LNCAP (cell line): ENCODE data around the gene LMNA.

Experiments
- TF ChIP-seq, protein P1 (sequence below): fragments of 450-650 bp; IDR thresholded peaks from 2 replicates; pipeline ENCODE4 v1.5.1; 2017; ENCODE audit warnings: mild to moderate bottlenecking

The LMNA gene

DNA sequence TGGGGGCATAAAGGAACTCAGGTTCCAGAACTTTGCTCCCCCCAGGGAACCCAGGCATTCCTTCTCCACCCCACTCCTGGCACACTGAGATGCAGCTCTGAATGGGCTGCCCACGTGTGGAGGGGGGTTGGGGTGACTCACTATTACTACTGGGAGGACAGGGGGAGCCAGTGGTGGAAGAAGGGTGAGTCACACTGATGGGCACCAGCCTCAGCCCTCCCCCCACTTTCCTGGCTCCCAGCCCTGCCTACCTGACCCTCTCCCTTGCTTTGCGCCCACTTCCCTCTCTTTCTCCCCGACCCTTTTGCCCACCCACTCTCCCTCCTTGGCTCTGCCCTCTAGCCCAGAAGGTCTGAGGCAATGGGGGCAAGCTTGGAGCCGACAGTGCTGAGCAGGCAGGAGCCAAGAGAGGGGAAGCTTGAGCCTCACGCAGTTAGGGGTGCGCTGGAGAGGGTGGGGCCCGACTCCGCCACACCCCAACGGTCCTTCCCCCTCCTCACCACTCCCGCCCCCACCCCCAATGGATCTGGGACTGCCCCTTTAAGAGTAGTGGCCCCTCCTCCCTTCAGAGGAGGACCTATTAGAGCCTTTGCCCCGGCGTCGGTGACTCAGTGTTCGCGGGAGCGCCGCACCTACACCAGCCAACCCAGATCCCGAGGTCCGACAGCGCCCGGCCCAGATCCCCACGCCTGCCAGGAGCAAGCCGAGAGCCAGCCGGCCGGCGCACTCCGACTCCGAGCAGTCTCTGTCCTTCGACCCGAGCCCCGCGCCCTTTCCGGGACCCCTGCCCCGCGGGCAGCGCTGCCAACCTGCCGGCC is at the start of gene LMNA:
Gene LMNA (plus strand): TSS at position 611 of the 818 bp plus-strand sequence. CDS start 208 bp downstream, outside the sequence.
- TF ChIP-seq, protein P1, sequence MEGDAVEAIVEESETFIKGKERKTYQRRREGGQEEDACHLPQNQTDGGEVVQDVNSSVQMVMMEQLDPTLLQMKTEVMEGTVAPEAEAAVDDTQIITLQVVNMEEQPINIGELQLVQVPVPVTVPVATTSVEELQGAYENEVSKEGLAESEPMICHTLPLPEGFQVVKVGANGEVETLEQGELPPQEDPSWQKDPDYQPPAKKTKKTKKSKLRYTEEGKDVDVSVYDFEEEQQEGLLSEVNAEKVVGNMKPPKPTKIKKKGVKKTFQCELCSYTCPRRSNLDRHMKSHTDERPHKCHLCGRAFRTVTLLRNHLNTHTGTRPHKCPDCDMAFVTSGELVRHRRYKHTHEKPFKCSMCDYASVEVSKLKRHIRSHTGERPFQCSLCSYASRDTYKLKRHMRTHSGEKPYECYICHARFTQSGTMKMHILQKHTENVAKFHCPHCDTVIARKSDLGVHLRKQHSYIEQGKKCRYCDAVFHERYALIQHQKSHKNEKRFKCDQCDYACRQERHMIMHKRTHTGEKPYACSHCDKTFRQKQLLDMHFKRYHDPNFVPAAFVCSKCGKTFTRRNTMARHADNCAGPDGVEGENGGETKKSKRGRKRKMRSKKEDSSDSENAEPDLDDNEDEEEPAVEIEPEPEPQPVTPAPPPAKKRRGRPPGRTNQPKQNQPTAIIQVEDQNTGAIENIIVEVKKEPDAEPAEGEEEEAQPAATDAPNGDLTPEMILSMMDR = no peak

DNA sequence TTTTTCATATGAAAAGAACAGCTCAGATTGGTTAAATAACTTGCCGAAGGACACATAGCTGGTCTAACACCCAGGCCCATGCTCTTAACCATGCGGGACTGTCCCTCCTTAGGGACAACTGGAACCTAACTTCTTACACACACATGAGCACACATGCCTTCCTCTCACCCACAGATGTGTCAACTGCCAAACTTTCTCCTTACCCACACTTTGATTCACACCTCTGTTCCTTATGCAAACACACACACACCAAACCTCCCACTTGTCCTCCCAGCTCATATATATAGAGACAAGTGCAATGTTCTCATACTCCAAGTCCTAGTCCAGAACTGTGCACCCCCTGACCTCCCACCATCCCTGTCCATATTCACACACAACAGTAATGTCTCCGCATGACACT is 49.3 kb upstream of the LMNA start:
- TF ChIP-seq, protein P1 = no peak

DNA sequence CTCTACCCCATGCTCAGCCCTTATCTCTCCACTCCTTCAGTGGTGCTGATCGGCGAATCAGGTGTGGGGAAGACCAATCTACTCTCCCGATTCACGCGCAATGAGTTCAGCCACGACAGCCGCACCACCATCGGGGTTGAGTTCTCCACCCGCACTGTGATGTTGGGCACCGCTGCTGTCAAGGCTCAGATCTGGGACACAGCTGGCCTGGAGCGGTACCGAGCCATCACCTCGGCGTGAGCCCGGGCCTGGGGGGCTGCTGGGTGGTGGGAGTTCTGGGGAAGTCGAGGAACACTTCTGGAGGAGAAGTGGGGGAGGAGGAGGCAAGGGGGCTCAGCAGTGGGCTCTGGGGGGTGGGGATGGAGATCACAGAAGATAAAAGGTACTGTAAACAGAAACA is 48.6 kb upstream of the LMNA start:
- TF ChIP-seq, protein P1 = no peak

DNA sequence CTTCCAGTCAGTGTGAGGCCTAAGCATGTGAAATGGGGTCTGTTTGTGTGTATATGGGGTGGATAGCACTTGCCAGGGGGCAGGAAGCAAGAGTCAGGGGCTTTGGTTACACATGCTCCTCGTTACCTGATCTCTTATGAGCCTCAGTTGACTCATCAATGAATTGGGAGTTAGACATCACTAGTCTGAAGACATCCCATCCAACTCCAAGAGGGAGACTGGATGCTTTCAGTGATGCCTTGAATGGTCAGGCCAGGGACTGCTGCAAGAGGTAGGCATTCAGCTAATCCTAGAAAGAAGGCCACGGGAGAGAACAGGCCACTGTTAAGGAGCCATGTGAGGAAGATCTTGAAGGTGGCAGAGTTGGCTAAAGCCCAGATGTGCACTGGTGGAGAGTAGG is 47.2 kb upstream of the LMNA start:
- TF ChIP-seq, protein P1 = no peak

DNA sequence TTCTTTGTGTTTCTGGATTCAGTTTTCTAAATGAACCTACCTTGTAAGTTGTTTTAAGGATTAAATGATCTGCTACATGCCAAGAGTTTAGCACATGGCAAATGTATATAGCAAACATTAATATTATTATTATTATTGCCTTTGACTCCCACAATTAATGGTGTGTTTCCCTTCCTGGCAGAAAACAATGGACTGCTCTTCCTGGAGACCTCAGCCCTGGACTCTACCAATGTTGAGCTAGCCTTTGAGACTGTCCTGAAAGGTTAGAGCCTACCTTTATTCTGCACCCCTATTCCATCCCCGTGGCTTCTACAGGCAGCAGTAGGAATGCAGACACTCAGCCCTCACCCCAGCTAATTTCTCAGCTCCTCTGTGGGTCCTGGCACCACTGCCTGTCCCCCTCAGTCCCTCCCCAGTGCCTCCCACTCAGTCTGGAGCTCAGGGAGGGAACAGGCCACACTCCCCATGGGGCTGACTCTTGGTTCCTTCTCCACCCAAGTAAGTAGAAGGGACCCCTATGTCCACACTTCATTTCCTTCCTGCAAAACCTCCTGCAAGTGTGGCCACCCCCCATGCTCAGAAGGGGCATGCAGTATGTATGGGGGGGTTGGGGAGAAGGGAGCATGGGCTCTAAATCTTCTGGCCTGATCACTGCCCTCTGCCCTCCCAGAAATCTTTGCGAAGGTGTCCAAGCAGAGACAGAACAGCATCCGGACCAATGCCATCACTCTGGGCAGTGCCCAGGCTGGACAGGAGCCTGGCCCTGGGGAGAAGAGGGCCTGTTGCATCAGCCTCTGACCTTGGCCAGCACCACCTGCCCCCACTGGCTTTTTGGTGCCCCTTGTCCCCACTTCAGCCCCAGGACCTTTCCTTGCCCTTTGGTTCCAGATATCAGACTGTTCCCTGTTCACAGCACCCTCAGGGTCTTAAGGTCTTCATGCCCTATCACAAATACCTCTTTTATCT is 44.7 kb upstream of the LMNA start:
- TF ChIP-seq, protein P1 = no peak

DNA sequence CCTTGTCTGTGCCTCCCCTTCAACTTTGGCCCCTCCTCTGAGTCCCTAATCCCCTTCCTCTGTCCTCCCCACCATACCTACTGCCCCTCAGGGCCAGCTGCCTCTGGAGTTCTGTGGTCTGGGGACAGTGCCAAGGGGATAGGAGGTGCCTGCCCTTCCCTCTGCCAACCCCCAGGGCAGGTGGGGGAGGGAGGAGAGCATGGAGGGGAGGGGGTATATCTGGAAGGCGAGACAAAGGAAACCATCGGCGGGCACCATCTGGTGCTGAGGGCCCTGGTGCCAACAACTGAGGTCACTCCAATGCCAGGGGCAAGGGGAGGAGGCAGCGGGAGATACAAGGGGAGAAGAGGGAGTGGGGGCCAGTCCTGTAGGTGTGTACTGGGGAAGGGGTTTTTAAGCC is 44.0 kb upstream of the LMNA start:
- TF ChIP-seq, protein P1 = no peak

DNA sequence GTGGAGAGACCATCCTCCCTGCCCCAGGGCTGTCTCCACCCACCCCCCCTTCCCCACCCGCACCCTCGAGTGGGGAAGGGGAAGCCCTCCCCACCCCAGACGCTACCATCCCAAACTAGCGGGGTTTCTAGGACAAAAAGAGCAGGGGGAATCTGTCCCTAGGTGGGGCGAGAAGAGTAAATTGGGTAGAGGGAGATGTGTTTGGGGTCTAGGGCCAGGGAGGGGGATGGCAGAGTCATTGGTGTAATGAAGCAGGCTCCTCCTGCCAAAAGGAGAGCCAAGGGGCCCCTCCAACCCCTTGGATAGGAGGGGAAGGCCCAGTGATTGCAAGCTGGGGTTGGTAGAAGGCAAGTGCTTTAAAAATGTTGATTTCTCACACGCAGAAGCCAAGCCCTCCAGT is 42.3 kb upstream of the LMNA start:
- TF ChIP-seq, protein P1 = no peak
